ENCODE data around the gene C19orf38. TPM values are rescaled to one million over a fixed set of nuclear protein-coding genes. Genes with fewer than 3 reads are reported as not detected.

The C19orf38 gene
- total RNA-seq, result 1 to 10 TPM; 1.1 to 2.2 TPM

GRCh38 chr19:10848230-10848856 is at the start of gene C19orf38:
C19orf38 (plus strand) TSS chr19:10848415; CDS start chr19:10848509, 94 bp downstream.
- Mint-ChIP-seq H3K36me3 (ENCODE audit: low read depth) (peaks cover 7% of the 10 kb centered on the region), H3K9me3 (ENCODE audit: insufficient read depth) (peaks cover 5% of the 10 kb centered on the region), H3K4me1 (ENCODE audit: low read depth) (peaks cover 23% of the 10 kb centered on the region), H3K27me3 (ENCODE audit: low read depth) (peaks cover 3% of the 10 kb centered on the region), H3K4me3 (peak within 1 kb of the TSS; percentile 35), H3K27ac (peak within 1 kb of the TSS; percentile 57)
- CTCF ChIA-PET, result interaction anchor here (0.6 to 2.4 kb wide), 4 partner anchors 10 to 16 kb away, joined by 4 to 14 read pairs (median 7); partner anchors contain the start of gene TMED1
- POLR2A ChIA-PET, result no interaction called here
- ATAC-seq (peak; percentile 48), DNase-seq (peak; percentile 27)

GRCh38 chr19:10800488-10800887 is 47.7 kb upstream of the C19orf38 start:
- Mint-ChIP-seq H3K4me3 (no peak overlapping the region), H3K4me1 (ENCODE audit: low read depth) (peaks cover 29% of the 10 kb centered on the region), H3K36me3 (ENCODE audit: low read depth) (peaks cover 56% of the 10 kb centered on the region), H3K27ac (no peak overlapping the region), H3K9me3 (ENCODE audit: insufficient read depth) (no peaks in the 10 kb centered on the region), H3K27me3 (ENCODE audit: low read depth) (no peaks in the 10 kb centered on the region)
- ChIA-PET CTCF (interaction anchor here (1.4 to 1.9 kb wide), 4 partner anchors 20 to 83 kb away, joined by 3 to 9 read pairs (median 4); partner anchors contain the start of gene DNM2), POLR2A (no interaction called here)
- no peak for DNase-seq
- ATAC-seq, result no peak

GRCh38 chr19:10802479-10802878 is 45.7 kb upstream of the C19orf38 start:
- POLR2A ChIA-PET, result no interaction called here
- Mint-ChIP-seq H3K27me3 (ENCODE audit: low read depth) (no peaks in the 10 kb centered on the region), H3K4me1 (ENCODE audit: low read depth) (peaks cover 14% of the 10 kb centered on the region), H3K27ac (no peak overlapping the region), H3K36me3 (ENCODE audit: low read depth) (peaks cover 53% of the 10 kb centered on the region), H3K9me3 (ENCODE audit: insufficient read depth) (no peaks in the 10 kb centered on the region), H3K4me3 (no peak overlapping the region)
- CTCF ChIA-PET, result interaction anchor here (1.1 kb wide), 1 partner anchor 85 kb away, joined by 3 read pairs; the partner anchor contains the start of gene DNM2
- DNase-seq, result no peak
- no peak for ATAC-seq

- DNase-seq, result no peak
- H3K9me3 Mint-ChIP-seq (ENCODE audit: insufficient read depth), result no peaks in the 10 kb centered on the region
- no peaks in the 10 kb centered on the region for H3K27me3 Mint-ChIP-seq (ENCODE audit: low read depth)
- ChIA-PET CTCF (interaction anchor here (1.1 kb wide), 1 partner anchor 86 kb away, joined by 3 read pairs; the partner anchor contains the start of gene DNM2), POLR2A (no interaction called here)
- peaks cover 48% of the 10 kb centered on the region for H3K36me3 Mint-ChIP-seq (ENCODE audit: low read depth)
- peaks cover 10% of the 10 kb centered on the region for H3K4me1 Mint-ChIP-seq (ENCODE audit: low read depth)
- H3K27ac Mint-ChIP-seq, result no peak overlapping the region
- no peak for ATAC-seq
- H3K4me3 Mint-ChIP-seq, result no peak overlapping the region
Measured at GRCh38 chr19:10803252-10803651, 45.0 kb upstream of the C19orf38 start.

GRCh38 chr19:10805065-10805757 is 43.0 kb upstream of the C19orf38 start:
- DNase-seq (no peak), ATAC-seq (no peak)
- Mint-ChIP-seq H3K27me3 (ENCODE audit: low read depth) (no peaks in the 10 kb centered on the region), H3K4me3 (no peak overlapping the region), H3K4me1 (ENCODE audit: low read depth) (peaks cover 22% of the 10 kb centered on the region), H3K36me3 (ENCODE audit: low read depth) (peaks cover 54% of the 10 kb centered on the region), H3K27ac (peak overlapping the region; percentile 28), H3K9me3 (ENCODE audit: insufficient read depth) (no peaks in the 10 kb centered on the region)
- POLR2A ChIA-PET, result interaction anchor here (0.6 kb wide), 1 partner anchor 13 kb away, joined by 3 read pairs; no protein-coding TSS in a partner anchor
- CTCF ChIA-PET, result interaction anchor here (1.3 kb wide), 1 partner anchor 87 kb away, joined by 4 read pairs; the partner anchor contains the start of gene DNM2

- H3K27ac Mint-ChIP-seq, result no peak overlapping the region
- H3K4me3 Mint-ChIP-seq, result no peak overlapping the region
- ChIA-PET POLR2A (interaction anchor here (0.6 kb wide), 1 partner anchor 14 kb away, joined by 3 read pairs; no protein-coding TSS in a partner anchor), CTCF (interaction anchor here (0.5 to 1.3 kb wide), 3 partner anchors 20 to 88 kb away, joined by 3 to 4 read pairs (median 3); partner anchors contain the start of gene DNM2)
- H3K36me3 Mint-ChIP-seq (ENCODE audit: low read depth), result peaks cover 53% of the 10 kb centered on the region
- H3K27me3 Mint-ChIP-seq (ENCODE audit: low read depth), result no peaks in the 10 kb centered on the region
- DNase-seq (no peak), ATAC-seq (no peak)
- H3K4me1 Mint-ChIP-seq (ENCODE audit: low read depth), result peaks cover 22% of the 10 kb centered on the region
- no peaks in the 10 kb centered on the region for H3K9me3 Mint-ChIP-seq (ENCODE audit: insufficient read depth)
Measured at GRCh38 chr19:10805758-10806247, 42.4 kb upstream of the C19orf38 start.

GRCh38 chr19:10808937-10809649 is 39.1 kb upstream of the C19orf38 start:
- Mint-ChIP-seq H3K27me3 (ENCODE audit: low read depth) (no peaks in the 10 kb centered on the region), H3K4me1 (ENCODE audit: low read depth) (peaks cover 36% of the 10 kb centered on the region), H3K27ac (peak overlapping the region; percentile 55), H3K36me3 (ENCODE audit: low read depth) (peaks cover 42% of the 10 kb centered on the region), H3K9me3 (ENCODE audit: insufficient read depth) (no peaks in the 10 kb centered on the region), H3K4me3 (no peak overlapping the region)
- ChIA-PET POLR2A (interaction anchor here (1.2 to 1.5 kb wide), 3 partner anchors 9 to 108 kb away, joined by 3 to 4 read pairs (median 3); partner anchors contain the start of gene QTRT1), CTCF (interaction anchor here (1.0 kb wide), 2 partner anchors 27 to 62 kb away, joined by 3 to 4 read pairs; partner anchors contain the start of gene TMED1)
- ATAC-seq, result peak; percentile 47
- DNase-seq, result peak; percentile 50

- peaks cover 40% of the 10 kb centered on the region for H3K4me1 Mint-ChIP-seq (ENCODE audit: low read depth)
- no peak for ATAC-seq
- DNase-seq, result no peak
- no peak overlapping the region for H3K4me3 Mint-ChIP-seq
- H3K27me3 Mint-ChIP-seq (ENCODE audit: low read depth), result no peaks in the 10 kb centered on the region
- peaks cover 41% of the 10 kb centered on the region for H3K36me3 Mint-ChIP-seq (ENCODE audit: low read depth)
- ChIA-PET POLR2A (interaction anchor here (1.2 to 1.5 kb wide), 2 partner anchors 8 to 109 kb away, joined by 3 read pairs; partner anchors contain the start of gene QTRT1), CTCF (interaction anchor here (1.0 kb wide), 2 partner anchors 26 to 61 kb away, joined by 3 to 4 read pairs; partner anchors contain the start of gene TMED1)
- H3K27ac Mint-ChIP-seq, result peak overlapping the region; percentile 76
- H3K9me3 Mint-ChIP-seq (ENCODE audit: insufficient read depth), result no peaks in the 10 kb centered on the region
Measured at GRCh38 chr19:10809651-10810285, 38.4 kb upstream of the C19orf38 start.

GRCh38 chr19:10811391-10812111 is 36.7 kb upstream of the C19orf38 start:
- Mint-ChIP-seq H3K27ac (no peak overlapping the region), H3K4me3 (no peak overlapping the region), H3K9me3 (ENCODE audit: insufficient read depth) (no peaks in the 10 kb centered on the region), H3K4me1 (ENCODE audit: low read depth) (peaks cover 40% of the 10 kb centered on the region), H3K36me3 (ENCODE audit: low read depth) (peaks cover 36% of the 10 kb centered on the region), H3K27me3 (ENCODE audit: low read depth) (no peaks in the 10 kb centered on the region)
- ChIA-PET POLR2A (interaction anchor here (0.7 kb wide), 1 partner anchor 16 kb away, joined by 3 read pairs; no protein-coding TSS in a partner anchor), CTCF (no interaction called here)
- no peak for DNase-seq
- ATAC-seq, result no peak

- no peak for DNase-seq
Measured at GRCh38 chr19:10812196-10812595, 36.0 kb upstream of the C19orf38 start.

More at GRCh38 chr19:10812196-10812595, 36.0 kb upstream of the C19orf38 start:
- POLR2A ChIA-PET, result no interaction called here
- no peak overlapping the region for H3K4me3 Mint-ChIP-seq
- H3K27ac Mint-ChIP-seq, result no peak overlapping the region
- CTCF ChIA-PET, result interaction anchor here (2.9 kb wide), 1 partner anchor 95 kb away, joined by 9 read pairs; the partner anchor contains the start of gene DNM2
- H3K4me1 Mint-ChIP-seq (ENCODE audit: low read depth), result peaks cover 40% of the 10 kb centered on the region
- peaks cover 38% of the 10 kb centered on the region for H3K36me3 Mint-ChIP-seq (ENCODE audit: low read depth)
- H3K27me3 Mint-ChIP-seq (ENCODE audit: low read depth), result no peaks in the 10 kb centered on the region
- no peak for ATAC-seq
- H3K9me3 Mint-ChIP-seq (ENCODE audit: insufficient read depth), result no peaks in the 10 kb centered on the region
